Natural killer cell treated with Interleukin-12 subunit alpha and Interleukin-12 subunit beta and Interleukin-15 and Interleukin-18, amount 100 ng/mL, for 72 hours (primary cell): ENCODE results near the gene IRF3. TPM values are rescaled to one million over a fixed set of nuclear protein-coding genes. Genes with fewer than 3 reads are reported as not detected.
"Not testable (repeated sequence)": the region's sequence is repeated elsewhere in the genome, so short reads cannot be mapped to it uniquely, and the experiment has no call there.

Source experiments
- ATAC-seq, 2 donors: fragments of 150-1000 bp; cut with Tn5 transposase in 1 of 2; sonication (Bioruptor Pico), chemical (Tn5 transposase) in 1 of 2; 2 replicates each; pipeline ENCODE4 v1.10.0; 2021
- DNase-seq: peaks from one replicate; pipeline ENCODE4 v3.0.0; 2022; ENCODE audit warnings: low spot score
- H3K27ac Mint-ChIP-seq, 2 donors: 1 replicate in 1 of 2; 2 replicates in 1 of 2; pipeline ENCODE4 v1.8.0; 2022; ENCODE audit warnings: mixed read lengths in 2 of 2, mild to moderate bottlenecking in 1 of 2, moderate library complexity in 1 of 2
- H3K27me3 Mint-ChIP-seq, 2 donors: 1 replicate in 1 of 2; 2 replicates in 1 of 2; pipeline ENCODE4 v1.8.0; 2022; ENCODE audit warnings: mixed read lengths in 2 of 2
- H3K36me3 Mint-ChIP-seq: one replicate; pipeline ENCODE4 v1.8.0; 2022; ENCODE audit warnings: mixed read lengths
- H3K4me1 Mint-ChIP-seq, 2 donors: 1 replicate in 1 of 2; 2 replicates in 1 of 2; pipeline ENCODE4 v1.8.0; 2022; ENCODE audit warnings: low read depth in 2 of 2, mixed read lengths in 2 of 2, mild to moderate bottlenecking in 1 of 2
- H3K4me3 Mint-ChIP-seq: one replicate; pipeline ENCODE4 v1.8.0; 2022; ENCODE audit warnings: mixed read lengths
- H3K9me3 Mint-ChIP-seq: 2 replicates; pipeline ENCODE4 v1.8.0; 2022; ENCODE audit warnings: mixed read lengths
- total RNA-seq, 2 donors: library from RNA; stranded (reverse); gene quantifications; one replicate each; pipeline ENCODE4 v1.2.3, GENCODE V29; 2022

The IRF3 gene
- total RNA-seq, 2 donors from 2014 or later: 167 to 185 TPM

GRCh38 chr19:49640113-49640898 lies 25.4 kb downstream of the IRF3 start, which contains the start of gene RRAS:
RRAS (minus strand) TSS chr19:49640143; CDS start chr19:49640098, 45 bp downstream.
- Mint-ChIP-seq H3K4me3 (peak within 1 kb of the TSS; percentile 99), H3K4me1 (peaks cover 48 to 57% of the 10 kb centered on the region in 2 donors), H3K9me3 (no peaks in the 10 kb centered on the region), H3K27me3 (peaks cover 0 to 4% of the 10 kb centered on the region in 2 donors), H3K27ac (peak within 1 kb of the TSS; percentile 99), H3K36me3 (no peaks in the 10 kb centered on the region)
- ATAC-seq: peak; percentile 85 to 87
- peak; percentile 100 for DNase-seq

GRCh38 chr19:49639401-49640112 lies 26.1 kb downstream of the IRF3 start:
- H3K36me3 Mint-ChIP-seq: no peaks in the 10 kb centered on the region
- peak overlapping the region; percentile 99 for H3K4me3 Mint-ChIP-seq
- DNase-seq: no peak
- no peaks in the 10 kb centered on the region for H3K9me3 Mint-ChIP-seq
- peaks cover 46 to 55% of the 10 kb centered on the region in 2 donors for H3K4me1 Mint-ChIP-seq
- peak overlapping the region; percentile 99 for H3K27ac Mint-ChIP-seq
- no peak for ATAC-seq
- peaks cover 0 to 4% of the 10 kb centered on the region in 2 donors for H3K27me3 Mint-ChIP-seq

- H3K27me3 Mint-ChIP-seq: peaks cover 0 to 4% of the 10 kb centered on the region in 2 donors
- peak overlapping the region; percentile 99 for H3K4me3 Mint-ChIP-seq
- no peaks in the 10 kb centered on the region for H3K9me3 Mint-ChIP-seq
- peak overlapping the region; percentile 36 to 99 for H3K27ac Mint-ChIP-seq
- no peaks in the 10 kb centered on the region for H3K36me3 Mint-ChIP-seq
- DNase-seq (no peak), ATAC-seq (no peak)
- peaks cover 34 to 40% of the 10 kb centered on the region in 2 donors for H3K4me1 Mint-ChIP-seq
Observed at GRCh38 chr19:49637821-49638738, 27.6 kb downstream of the IRF3 start.

GRCh38 chr19:49636233-49636932 lies 29.3 kb downstream of the IRF3 start:
- no peaks in the 10 kb centered on the region for H3K36me3 Mint-ChIP-seq
- ATAC-seq: no peak
- peaks cover 0 to 4% of the 10 kb centered on the region in 2 donors for H3K27me3 Mint-ChIP-seq
- DNase-seq: no peak
- H3K27ac Mint-ChIP-seq: no peak overlapping the region
- peaks cover 24 to 27% of the 10 kb centered on the region in 2 donors for H3K4me1 Mint-ChIP-seq
- no peaks in the 10 kb centered on the region for H3K9me3 Mint-ChIP-seq
- no peak overlapping the region for H3K4me3 Mint-ChIP-seq

GRCh38 chr19:49635530-49636232 lies 30.0 kb downstream of the IRF3 start:
- ATAC-seq: no peak
- H3K36me3 Mint-ChIP-seq: no peaks in the 10 kb centered on the region
- H3K27ac Mint-ChIP-seq: peak overlapping the region in 1 of 2 donors; percentile 51
- H3K27me3 Mint-ChIP-seq: peaks cover 0 to 4% of the 10 kb centered on the region in 2 donors
- peaks cover 20 to 22% of the 10 kb centered on the region in 2 donors for H3K4me1 Mint-ChIP-seq
- no peaks in the 10 kb centered on the region for H3K9me3 Mint-ChIP-seq
- DNase-seq: no peak
- no peak overlapping the region for H3K4me3 Mint-ChIP-seq

GRCh38 chr19:49633273-49633672 lies 32.4 kb downstream of the IRF3 start:
- not testable (repeated sequence) for H3K27ac Mint-ChIP-seq, H3K27me3 Mint-ChIP-seq, ATAC-seq, H3K36me3 Mint-ChIP-seq, H3K4me3 Mint-ChIP-seq, DNase-seq, H3K9me3 Mint-ChIP-seq, H3K4me1 Mint-ChIP-seq

GRCh38 chr19:49632576-49632975 lies 33.1 kb downstream of the IRF3 start:
- peaks cover 1 to 2% of the 10 kb centered on the region in 2 donors for H3K4me1 Mint-ChIP-seq
- no peak for DNase-seq
- no peaks in the 10 kb centered on the region for H3K9me3 Mint-ChIP-seq
- no peak for ATAC-seq
- no peak overlapping the region for H3K27ac Mint-ChIP-seq
- no peaks in the 10 kb centered on the region for H3K36me3 Mint-ChIP-seq
- no peak overlapping the region for H3K4me3 Mint-ChIP-seq
- no peaks in the 10 kb centered on the region for H3K27me3 Mint-ChIP-seq

GRCh38 chr19:49631610-49632192 lies 34.0 kb downstream of the IRF3 start:
- no peaks in the 10 kb centered on the region for H3K9me3 Mint-ChIP-seq
- no peaks in the 10 kb centered on the region for H3K36me3 Mint-ChIP-seq
- H3K27me3 Mint-ChIP-seq: no peaks in the 10 kb centered on the region
- H3K4me1 Mint-ChIP-seq: no peaks in the 10 kb centered on the region
- no peak overlapping the region for H3K4me3 Mint-ChIP-seq
- ATAC-seq (no peak), DNase-seq (no peak)
- no peak overlapping the region for H3K27ac Mint-ChIP-seq

- no peak for DNase-seq
- Mint-ChIP-seq H3K4me3 (no peak overlapping the region), H3K4me1 (no peaks in the 10 kb centered on the region), H3K27ac (no peak overlapping the region), H3K9me3 (no peaks in the 10 kb centered on the region), H3K27me3 (no peaks in the 10 kb centered on the region), H3K36me3 (no peaks in the 10 kb centered on the region)
- ATAC-seq: no peak
Observed at GRCh38 chr19:49631014-49631588, 34.6 kb downstream of the IRF3 start.

GRCh38 chr19:49629659-49630058 lies 36.0 kb downstream of the IRF3 start:
- DNase-seq (no peak), ATAC-seq (no peak)
- Mint-ChIP-seq H3K27ac (no peak overlapping the region), H3K36me3 (no peaks in the 10 kb centered on the region), H3K4me3 (no peak overlapping the region), H3K4me1 (no peaks in the 10 kb centered on the region), H3K9me3 (no peaks in the 10 kb centered on the region), H3K27me3 (no peaks in the 10 kb centered on the region)

GRCh38 chr19:49626226-49626625 lies 39.4 kb downstream of the IRF3 start:
- Mint-ChIP-seq H3K4me3 (no peak overlapping the region), H3K27me3 (no peaks in the 10 kb centered on the region), H3K4me1 (no peaks in the 10 kb centered on the region), H3K36me3 (no peaks in the 10 kb centered on the region), H3K27ac (no peak overlapping the region), H3K9me3 (no peaks in the 10 kb centered on the region)
- DNase-seq (no peak), ATAC-seq (no peak)
